HG02981 (cell line): ENCODE results near the gene CPAMD8.
A peak's percentile ranks its signal among the peaks of the same experiment; 100 is the strongest.

Source experiments
- ATAC-seq: cut with Tn5 transposase; IDR thresholded peaks from one replicate; pipeline ENCODE4 v1.9.1; 2021; ENCODE audit warnings: mild to moderate bottlenecking, moderate library complexity; ENCODE audit not compliant: unreplicated experiment

The CPAMD8 gene

GRCh38 chr19:17026706-17027534 lies at the start of gene CPAMD8:
TSS of gene CPAMD8 (minus strand) at chr19:17026810. CDS start at chr19:17026642, 168 bp downstream.
- ATAC-seq: no peak

DNA sequence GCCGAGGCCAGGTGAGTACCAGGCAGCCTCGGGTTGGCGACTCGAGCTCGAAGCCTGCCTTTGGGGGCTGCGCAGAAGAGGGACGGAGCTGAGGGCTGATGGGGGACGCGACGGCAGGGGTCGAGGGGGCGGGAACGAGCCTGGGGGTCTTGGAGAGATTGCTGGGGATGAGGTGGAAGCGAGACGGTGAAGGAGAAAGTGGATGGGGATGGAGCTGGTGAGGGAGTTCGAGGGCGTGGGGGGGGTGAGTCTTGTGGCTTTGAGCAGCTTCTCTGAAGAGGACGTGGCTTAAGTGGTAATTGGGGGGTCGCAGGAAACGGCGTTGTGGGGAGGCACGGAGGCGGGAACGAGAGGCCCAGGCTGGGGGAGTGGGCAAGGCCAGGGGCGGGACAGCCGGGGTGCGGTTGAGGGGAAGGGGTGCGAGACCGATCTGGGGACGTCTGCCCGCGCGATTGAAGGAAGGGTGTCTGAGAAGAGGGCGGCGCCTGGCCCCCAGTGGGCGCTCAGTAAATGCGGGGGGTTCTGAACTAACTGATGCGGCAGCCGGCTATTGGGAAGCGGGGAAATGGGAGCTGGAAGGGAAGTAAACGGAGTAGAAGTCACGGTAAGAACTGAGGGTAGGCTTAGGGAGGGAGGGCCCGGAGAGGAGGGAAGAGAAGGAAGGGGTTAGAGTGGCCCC lies 49.4 kb upstream of the CPAMD8 start:
- no peak for ATAC-seq

DNA sequence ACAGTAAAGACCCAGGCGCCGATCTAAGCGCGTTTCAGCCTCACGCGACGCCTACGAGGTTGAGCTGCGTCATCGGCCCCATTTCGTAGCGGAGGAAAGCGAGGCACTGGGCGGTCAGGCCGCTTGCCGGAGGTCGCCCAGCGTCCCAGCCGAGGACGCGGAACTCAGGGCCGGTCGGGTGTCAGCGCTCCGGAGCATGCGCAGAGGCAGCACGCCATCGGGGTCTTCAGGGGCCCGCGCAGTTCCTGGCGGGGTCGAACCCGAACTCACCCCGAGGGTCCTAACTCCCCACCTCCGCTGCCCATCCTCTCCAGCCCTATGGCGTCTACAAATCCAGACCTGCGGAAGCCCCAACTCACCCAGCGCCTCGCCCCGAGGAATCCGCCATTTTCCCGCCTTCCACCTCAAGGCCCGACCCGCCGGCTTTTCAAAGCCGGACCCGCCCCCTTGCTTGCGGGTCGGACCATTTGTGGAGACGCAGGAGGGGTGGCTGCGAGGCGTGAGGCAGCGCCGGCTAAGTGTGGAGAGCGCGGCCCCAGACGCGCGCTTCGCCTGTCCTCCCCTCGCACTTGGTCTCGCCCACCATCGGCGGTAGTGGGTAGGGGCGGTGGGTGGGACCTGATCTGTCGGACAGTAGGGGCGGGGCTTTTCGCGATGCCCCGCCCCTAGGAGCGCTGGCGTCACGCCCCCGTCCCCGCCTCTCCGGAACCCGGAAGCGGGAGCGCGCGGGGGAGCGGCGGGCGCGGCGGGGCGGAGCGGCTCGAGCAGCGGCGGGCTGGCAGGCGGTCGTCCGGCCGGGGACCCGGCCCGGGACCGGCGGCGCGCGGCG lies 48.6 kb upstream of the CPAMD8 start, which contains the start of the genes HAUS8 and MYO9B:
Gene HAUS8 (minus strand): TSS at position 418 of the 829 bp plus-strand sequence. CDS start 30 bp downstream, at position 388.
Gene MYO9B (plus strand): TSS at position 743 of the 829 bp plus-strand sequence. CDS start 25,941 bp downstream, outside the sequence.
- ATAC-seq: peak; percentile 74

- ATAC-seq: no peak
Observed at GRCh38 chr19:17074634-17075034, 48.0 kb upstream of the CPAMD8 start.

GRCh38 chr19:17073869-17074633 lies 47.4 kb upstream of the CPAMD8 start:
- no peak for ATAC-seq

DNA sequence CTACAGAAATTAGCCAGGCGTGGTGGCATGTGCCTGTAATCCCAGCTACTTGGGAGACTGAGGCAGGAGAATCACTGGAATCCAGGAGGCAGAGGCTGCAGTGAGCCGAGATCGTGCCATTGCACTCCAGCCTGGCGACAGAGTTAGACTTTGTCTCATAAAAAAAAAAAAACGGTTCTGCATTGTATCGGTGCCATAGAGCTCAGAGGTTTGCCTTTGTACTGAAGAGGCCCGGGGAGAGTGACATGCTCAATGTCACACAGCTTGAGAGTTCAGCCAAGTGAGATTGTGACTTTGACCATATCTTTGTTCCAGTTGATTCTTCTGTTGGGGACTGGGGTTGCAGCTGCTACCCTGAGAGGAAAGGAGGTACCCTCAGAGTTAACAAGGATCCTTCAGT lies 44.3 kb upstream of the CPAMD8 start:
- ATAC-seq: no peak

- no peak for ATAC-seq
Observed at GRCh38 chr19:17070421-17070820, 43.8 kb upstream of the CPAMD8 start.

DNA sequence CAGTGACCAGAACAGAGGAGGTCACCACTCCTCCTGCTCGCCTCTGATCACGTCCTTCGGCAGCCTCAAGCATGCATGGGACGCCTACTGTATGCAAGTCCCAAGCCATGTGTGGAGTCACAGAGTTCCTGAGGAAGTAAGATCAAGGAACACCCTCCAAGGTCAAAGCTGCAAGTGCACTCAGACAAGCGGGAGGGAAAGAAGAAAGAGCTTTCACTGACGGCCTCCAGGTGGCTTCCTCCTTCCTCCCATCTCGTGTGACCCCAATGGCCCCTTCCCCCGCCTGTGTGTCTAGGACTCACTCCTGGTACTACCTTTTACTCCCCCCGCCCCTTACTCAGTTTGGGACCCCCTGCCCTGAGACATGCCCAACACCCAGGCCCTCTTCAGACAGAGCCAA lies 42.6 kb upstream of the CPAMD8 start:
- ATAC-seq: no peak

- ATAC-seq: no peak
Observed at GRCh38 chr19:17063428-17063827, 36.8 kb upstream of the CPAMD8 start.

DNA sequence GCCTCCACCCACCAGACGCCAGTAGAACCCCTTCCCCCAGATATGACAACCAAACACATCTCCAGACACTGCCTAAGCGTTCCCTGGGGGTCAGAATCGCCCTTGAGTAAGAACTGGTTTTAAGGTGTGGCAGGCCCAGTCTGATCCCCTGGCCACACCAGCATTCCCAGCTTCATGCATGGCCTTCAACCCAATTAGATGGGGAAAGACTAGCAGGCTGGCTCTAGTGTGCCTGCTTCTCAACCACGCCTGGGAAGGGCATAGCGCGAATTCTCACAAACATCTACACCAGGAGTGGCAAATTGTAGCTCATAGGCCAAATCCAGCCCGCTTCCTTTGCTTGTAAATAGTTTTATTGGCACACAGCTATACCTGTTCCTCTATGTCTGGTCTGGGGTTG lies 35.1 kb upstream of the CPAMD8 start:
- ATAC-seq: no peak

- no peak for ATAC-seq
Observed at GRCh38 chr19:17061205-17061604, 34.6 kb upstream of the CPAMD8 start.

- no peak for ATAC-seq
Observed at GRCh38 chr19:17060802-17061201, 34.2 kb upstream of the CPAMD8 start.

DNA sequence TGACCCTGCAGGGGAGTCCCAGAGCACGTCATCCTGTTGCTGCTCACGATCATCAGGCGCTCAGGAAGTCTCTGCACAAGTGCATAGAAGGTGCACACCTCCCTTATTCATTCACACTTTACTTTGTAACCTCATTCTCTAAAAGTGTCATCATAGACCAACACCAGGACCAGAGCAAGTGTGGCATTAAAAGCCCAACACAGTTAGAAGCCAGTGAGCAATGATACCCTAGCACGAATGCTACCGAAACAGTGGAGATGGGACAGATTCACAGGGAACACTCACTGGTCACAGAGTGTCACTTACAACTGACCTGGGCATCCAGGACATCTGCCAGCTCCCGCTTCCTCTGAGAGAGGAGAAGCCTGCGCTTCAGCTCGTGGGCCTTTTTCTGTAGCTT lies 31.6 kb upstream of the CPAMD8 start:
- ATAC-seq: no peak

DNA sequence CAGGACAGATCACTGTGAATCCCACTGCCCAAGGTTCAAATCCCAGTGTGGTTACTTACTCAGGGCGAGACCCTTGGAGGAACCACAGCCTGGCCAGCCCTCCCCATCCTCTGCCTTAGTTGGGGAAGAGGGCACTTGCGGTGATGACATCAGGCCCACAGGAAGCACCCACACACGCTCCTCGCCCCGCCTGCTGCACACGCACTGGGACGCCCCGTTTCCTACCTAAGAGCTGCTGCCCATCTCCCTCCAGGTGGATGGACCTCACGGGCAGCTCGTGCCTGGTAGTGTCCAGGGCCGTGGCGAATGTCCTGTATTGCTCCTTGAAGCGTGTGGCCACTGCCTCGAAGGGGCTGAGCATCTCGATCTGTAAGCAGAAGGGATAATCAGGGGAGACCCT lies 29.0 kb upstream of the CPAMD8 start:
- ATAC-seq: no peak

- ATAC-seq: no peak
Observed at GRCh38 chr19:17054746-17055145, 28.1 kb upstream of the CPAMD8 start.

GRCh38 chr19:17052439-17052838 lies 25.8 kb upstream of the CPAMD8 start:
- no peak for ATAC-seq

DNA sequence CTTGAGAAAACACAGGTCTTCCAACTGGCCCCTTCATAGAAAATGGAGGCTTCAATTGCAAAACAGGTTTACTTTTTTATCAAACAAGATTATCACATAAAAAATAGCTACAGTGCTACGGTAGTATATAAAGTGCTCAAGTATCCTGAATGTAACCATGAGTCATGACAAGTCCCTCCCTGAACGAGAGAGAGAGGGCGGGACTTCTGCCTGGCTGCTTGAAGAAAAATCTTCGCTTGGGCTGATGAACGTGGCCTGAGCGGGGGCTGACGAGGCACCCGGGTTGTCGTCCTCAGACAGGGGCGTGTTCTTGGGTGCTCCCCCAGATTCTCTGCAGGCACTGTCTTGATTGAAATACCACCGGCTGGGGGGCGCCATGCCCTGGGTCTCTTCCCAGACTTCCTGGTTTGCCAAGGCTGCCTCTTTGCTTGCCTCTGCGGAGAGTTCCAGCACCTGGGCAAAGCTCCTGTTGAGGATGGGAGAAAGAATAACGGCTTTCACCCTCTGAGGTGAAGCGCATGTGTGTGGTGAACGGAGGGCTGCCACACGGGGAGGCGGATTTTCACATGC lies 23.2 kb upstream of the CPAMD8 start:
- no peak for ATAC-seq

GRCh38 chr19:17048885-17049453 lies 22.4 kb upstream of the CPAMD8 start:
- no peak for ATAC-seq

DNA sequence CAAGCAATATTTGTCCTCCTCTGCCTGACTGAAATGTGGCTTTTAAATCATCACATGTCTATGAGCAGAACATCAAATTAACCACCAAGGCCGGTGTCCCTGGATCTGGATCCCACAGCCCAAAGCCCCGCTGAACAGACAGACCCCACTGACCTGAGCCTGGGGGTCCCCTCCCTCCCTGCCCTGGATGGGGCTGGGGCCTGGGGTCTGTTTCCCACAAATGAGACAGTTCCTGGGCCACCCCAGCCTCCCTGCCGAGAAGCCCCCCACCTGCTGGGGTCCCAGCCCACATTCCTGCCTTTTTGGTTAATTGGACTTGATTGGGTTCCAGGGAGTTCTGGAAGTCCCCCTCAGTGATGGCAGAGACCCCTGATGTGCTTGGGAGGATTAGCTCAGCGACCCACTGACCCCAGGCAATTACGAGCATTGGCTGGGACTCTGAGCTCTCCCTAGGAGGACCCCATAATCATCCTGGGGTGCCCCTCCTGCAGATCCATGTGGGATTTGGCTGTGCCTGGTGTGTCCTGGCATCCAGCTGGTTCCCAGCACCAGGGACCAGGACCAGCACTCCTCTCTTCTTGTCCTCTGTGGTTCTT lies 19.4 kb upstream of the CPAMD8 start:
- ATAC-seq: no peak
